GM21737 (cell line): Measurements from ENCODE around the gene MRC1.
"Not testable (repeated sequence)": the region's sequence is repeated elsewhere in the genome, so short reads cannot be mapped to it uniquely, and the experiment has no call there.

Experiments used
- ATAC-seq: cut with Tn5 transposase; IDR thresholded peaks from one replicate; pipeline ENCODE4 v1.9.1; 2021; ENCODE audit warnings: mild to moderate bottlenecking, moderate library complexity; ENCODE audit not compliant: unreplicated experiment

The MRC1 gene

DNA sequence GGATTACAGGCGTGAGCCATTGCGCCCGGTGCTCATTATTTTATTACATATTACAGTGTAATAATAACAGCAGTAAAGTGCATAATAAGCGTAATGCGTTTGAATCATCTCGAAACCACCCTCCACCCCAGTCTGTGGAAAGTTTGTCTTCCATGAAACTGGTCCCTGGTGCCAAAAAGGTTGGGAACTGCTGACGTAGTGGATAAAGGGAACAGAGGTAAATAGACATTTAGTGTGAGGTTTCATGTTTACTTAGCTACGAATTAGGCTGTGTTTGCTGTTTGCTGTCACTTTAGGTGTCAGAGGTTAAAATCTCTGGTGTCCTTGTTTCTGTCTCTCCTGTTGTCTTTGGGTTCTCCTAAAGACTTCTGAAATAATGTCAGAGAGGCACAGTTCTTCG, 82.3 kb downstream of the MRC1 start:
- no peak for ATAC-seq

DNA sequence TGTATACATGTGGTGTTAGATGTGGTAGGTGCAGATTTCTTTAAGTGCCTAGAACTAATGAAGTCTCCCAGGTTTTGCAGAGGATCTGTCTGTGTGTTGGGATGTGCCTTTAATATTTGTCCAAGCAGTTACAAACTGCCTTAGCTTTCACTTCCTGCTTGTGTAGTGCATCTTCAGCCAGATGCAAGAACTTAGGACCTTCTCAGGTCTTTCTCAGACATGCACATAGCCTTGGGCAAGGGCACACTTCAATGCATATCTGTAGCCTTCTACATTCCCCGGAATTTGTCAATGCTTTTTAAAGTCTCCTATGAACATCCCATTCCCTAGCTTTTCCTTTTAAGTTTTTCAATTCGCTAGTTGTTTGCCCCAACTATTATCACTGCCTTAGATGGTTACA, 95.4 kb downstream of the MRC1 start:
- no peak for ATAC-seq

DNA sequence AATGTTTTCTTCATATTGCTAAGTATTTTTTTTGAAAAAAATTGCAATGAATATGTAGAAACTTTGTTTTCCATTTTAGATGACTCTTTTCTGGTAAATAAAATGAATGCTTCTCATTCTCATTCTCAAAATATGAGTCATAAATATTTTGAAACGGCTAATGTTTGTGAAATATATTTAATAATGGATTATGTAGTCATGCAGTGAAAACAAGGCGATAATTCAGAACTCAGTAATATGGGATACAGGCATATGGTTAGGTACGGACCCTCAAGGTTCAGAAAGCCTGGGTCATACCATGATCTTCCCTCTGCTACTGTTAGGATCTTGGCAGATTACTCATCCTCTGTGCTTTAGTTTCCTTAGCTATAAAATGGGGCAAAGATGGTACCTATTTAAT, 96.3 kb downstream of the MRC1 start:
- no peak for ATAC-seq

DNA sequence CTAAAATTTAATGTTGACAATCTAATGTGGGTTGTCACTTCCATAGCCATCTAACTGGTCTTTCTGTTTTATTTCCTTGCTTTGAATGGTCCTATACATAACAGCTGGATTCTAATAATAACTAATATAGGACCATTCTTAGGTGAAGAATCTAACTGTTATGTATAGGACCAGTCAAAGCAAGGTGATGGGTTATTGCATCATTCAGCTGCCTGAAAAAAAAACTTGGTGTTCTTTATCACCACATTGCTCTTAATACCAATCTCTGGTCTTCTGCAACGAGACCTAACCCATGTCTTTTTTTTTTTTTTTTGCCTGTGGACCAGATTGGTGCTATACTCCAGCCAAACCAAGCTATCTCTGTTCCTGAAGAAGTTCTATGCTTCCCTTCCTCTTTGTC, 96.9 kb downstream of the MRC1 start:
- no peak for ATAC-seq

DNA sequence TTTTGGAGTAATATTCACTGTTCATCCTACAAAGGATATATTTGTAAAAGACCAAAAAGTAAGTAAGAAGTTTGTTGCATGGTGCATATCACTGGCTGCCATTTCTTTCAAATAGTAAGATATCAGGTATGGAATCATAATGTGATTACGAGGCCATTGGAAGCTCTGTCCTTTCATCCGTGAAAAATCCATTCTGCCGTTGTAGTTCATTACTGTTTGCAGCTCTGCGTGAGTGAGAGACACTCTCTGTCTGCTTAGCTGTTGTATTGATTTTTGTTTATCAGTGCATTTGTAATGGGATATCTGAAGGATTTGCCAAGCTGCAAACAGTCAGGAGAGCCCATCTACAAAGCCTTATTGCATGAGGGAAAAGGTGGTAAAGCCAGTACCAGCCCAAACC, 98.5 kb downstream of the MRC1 start:
- no peak for ATAC-seq

DNA sequence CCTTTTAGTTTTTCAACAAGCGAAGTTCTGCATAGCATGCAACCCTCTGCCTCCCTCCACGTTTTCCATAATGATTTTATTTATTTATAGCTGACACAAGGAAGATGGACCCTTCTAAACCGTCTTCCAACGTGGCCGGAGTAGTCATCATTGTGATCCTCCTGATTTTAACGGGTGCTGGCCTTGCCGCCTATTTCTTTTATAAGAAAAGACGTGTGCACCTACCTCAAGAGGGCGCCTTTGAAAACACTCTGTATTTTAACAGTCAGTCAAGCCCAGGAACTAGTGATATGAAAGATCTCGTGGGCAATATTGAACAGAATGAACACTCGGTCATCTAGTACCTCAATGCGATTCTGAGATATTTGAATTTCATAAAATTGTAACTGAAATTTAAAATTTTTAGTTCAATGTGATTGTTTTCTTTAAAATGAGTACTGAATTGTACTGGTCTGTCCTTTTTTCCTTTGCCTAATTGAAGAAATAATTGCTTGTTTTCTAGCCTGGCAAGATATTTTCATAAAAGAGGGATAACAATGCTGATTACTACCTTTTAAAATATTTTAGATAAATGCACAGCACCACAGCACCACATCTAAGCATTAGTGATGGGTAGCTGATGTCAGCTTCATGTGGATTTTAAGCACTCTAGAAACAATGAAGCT, 101.1 kb downstream of the MRC1 start:
- ATAC-seq: no peak

DNA sequence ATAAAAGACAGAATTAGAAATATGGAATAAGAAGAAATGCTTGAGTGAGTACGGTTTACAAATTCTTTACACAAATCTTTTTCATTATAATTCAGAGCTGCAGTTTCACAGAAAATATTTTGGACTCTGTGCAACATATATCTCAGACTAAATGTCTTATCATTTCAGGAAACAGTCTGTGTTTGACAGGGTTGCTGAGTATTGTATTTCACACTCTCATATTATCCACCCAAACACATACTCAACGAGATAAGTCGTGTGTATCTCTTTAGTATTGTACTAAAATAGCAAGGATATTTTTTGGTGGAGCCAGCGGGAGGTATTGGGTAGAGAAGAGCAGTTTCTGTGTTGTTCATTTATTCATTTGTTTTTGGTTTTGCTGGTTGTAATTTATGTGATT, 103.6 kb downstream of the MRC1 start:
- no peak for ATAC-seq

DNA sequence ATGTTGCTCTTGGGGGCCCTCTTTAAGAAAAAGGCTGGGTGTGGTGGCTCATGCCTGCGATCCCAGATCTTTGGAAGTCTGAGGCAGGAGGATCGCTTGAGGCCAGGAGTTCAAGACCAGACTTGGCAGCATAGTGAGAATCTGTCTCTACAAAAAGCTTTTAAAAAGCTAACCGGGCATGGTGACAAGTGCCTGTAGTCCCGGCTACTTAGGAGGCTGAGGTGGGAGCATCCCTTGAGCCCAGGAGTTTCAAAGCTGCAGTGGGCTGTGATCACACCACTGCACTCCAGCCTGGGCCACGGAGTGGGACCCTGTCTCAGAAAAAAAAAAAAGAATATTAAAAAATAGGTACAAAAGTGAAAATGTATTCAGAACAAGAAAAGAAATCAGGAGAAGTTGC, 104.5 kb downstream of the MRC1 start:
- no peak for ATAC-seq

DNA sequence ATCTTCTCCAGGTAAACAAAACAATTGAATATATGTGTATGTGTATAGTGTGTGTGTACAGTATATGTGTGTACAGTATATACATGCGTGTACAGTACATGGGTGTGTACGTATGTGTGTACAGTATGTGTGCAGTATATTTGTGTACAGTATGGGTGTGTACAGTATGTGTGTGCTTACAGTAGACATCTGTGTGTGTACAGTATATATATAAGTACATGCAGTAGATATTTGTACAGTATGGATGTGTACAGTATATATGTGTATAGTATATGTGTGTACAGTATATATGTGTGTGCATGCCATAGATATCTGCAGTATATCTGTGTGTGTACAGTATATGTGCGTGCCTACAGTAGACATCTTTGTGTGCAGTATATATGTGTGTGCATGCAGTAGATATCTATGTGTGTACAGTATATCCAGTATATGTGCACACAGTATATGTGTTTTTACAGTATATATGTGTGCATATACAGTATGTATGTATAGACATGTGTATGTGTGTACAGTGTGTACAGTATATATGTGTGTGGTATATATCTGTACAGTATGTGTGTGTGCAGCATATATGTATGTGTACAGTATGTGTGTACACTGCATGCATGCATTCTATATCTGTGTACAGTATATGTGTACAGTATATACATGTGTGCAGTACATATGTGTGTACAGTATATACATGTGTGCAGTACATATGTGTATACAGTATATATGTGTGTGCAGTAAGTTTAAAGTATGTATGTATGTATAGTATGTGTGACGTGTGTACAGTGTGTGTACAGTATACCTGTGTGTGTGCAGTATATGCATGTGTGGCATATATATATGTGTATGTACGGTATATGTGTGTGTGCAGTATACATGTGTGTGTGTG, 105.3 kb downstream of the MRC1 start:
- no peak for ATAC-seq

DNA sequence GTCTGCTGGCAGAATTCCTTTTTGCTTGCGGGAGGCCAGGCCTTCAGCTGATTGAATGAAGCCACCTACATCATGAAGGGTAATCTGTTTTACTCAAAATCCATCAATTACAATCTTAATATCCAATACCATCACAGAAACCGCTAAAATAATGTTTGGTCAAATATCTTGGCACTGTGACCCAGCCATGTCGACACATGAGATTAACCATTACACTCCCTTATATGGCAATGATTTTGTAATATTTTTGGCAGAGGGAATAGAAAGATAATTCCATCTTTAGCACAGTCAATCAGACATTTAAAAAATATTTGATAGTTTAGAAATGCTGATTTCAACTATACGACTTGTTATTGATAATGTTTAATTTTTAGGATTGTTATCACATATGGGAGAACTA, 106.0 kb downstream of the MRC1 start:
- no peak for ATAC-seq

DNA sequence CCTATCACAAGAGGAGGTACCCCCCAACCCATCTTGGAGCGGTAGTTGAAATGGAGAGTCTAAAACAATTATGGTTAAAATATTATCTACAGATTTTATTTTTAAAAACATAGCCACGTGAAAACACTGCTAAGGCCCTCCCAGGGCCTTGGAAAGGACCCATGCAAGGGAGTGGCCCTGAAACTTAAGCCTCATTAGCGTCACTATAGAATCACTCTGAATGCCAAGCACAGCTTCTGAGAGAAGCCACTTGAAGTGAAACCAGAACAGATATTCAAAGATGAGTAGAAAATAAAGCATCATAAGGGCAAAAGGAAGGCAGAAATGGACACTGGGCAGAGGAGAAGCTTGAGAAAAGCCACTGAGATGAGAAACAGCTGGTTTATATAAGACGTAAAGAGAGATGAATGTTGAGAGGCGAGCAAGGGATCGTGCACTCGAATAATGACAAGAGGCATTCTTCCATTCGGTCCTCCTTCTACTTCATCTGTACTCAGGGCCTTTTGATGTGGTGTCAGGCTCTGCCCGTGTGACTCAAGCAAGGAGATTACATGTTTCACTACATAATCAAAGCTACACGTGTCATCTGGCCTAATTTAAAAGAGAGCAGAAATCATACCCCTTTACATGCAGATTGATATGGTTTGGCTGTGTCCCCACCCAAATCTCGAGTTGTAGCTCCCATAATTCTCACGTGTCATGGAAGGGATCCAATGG, 109.2 kb downstream of the MRC1 start:
- no peak for ATAC-seq

DNA sequence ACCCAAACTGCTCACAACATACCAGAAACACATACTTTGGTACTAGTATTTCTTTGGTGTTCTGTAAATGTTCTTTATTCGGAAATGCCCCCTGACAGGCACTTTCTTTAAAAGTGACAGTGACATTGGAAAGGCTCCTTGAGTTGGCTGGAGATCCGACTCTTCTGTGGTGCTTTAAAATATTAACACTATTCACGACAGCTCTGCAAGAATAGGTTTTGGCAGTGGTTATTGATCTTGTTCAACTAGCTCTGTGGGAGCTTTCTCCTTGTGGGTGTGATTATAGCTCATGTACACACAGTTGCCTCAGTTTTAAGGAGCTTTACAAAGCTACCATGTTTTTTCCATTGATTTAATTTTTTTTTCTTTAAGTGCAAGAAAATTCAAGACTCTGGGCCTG, 112.2 kb downstream of the MRC1 start:
- ATAC-seq: no peak

DNA sequence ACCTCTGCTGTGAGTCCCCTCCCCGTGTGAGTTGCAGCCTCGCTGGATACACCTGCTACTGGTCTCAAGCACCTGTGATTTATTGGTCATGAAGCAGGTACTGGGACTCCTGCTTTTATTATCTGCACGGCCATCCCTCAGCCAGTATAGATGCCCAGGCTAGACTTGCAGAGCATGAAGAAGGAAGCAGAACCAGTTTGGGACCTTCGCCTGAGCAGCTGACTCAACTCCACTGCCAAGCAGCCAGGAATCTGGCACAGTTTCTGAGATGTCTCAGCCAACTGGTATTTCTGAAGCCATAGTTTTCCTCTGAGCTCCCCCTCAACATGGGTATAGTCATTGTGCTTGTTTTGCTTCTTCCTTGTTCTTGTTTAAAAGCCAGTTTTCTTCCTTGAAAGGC, 114.6 kb downstream of the MRC1 start:
- no peak for ATAC-seq

DNA sequence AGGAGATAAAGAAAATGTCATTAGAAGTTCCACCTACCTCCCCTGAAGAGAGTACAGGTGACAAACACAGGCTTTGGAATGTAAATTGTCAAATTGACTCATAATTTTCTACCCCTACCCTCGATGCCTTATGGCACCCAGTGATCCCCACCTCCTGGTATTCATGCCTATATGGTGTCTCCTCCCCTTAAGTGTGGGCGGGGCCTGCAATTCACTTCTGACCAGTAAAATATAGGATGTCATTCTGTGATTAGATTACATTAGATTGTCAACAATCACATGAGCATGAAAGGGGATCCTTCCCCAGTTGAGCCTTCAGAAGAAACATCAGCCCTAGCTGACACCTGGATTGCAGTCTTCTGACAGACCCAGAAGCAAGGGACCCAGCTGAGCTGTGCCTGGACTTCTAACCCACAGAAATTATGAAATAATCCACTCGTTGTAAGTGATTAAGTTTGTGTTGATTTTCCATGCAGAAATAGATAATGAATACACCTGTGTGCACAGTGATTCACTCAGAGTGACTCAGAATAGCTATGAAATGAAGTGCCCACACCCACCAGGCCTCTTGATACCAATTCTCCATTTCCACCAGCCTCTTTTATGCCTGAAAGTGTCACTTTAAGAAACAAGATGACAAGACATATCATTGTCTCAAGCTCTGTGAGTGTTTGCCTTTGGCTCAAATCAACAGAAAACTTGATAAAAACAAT, 134.0 kb downstream of the MRC1 start:
- no peak for ATAC-seq

DNA sequence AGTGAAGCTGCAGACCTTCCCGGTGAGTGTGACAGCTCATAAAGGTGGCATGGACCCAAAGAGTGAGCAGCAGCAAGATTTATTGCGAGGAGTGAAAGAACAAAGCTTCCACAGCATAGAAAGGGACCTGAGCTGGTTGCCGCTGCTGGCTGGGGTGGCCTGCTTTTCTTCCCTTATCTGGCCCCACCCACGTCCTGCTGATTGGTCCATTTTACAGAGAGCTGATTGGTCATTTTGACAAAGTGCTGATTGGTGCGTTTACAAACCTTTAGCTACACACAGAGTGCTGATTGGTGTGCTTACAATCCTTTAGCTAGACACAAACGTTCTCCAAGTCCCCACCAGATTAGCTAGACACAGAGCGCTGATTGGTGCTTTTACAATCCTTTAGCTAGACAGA, 141.1 kb downstream of the MRC1 start:
- ATAC-seq: not testable (repeated sequence)

DNA sequence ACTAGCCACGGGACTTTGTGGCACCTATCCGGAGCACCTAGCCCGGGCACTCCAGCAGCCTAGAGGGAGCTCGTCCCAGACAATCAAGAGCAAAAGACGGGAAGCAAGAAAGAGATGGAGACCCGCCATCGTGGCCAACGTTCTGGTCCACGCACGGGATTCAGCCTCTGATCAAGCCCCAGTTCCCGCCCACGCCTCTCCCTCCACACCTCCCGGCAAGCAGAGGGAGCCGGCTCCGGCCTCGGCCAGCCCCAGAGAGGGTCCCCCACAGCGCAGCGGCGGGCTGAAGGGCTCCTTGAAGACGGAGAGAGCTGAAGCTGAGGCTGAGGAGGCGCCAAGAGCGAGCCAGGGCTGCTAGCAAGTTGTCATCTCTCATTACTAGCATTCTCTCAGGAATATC, 141.6 kb downstream of the MRC1 start:
- no peak for ATAC-seq

DNA sequence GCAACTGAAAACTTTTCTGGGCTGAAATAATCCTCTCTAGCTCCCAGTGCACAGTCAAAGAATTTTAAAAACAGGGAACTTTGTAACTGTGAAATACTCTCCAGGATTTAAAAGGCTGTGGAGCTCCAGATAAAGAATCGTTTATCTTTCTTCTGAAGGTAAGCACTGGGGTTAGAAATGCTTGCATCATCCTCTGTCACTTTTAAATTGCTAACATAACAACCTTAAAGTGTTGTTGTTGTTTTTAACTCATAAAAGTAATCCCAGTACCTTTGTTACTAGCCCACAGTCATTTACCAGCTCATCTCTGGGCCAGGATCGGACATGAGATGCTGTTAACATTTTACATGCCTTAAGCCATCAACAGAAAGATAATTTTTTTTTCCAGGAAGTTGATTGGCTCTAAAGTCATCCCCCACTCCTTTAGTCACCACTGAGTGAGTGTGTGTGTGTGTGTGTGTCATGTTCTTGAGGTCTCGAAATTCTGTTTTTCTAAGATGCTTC, 142.8 kb downstream of the MRC1 start, which contains the start of gene SLC39A12:
SLC39A12 (plus strand) TSS at position 51 of the 504 bp plus-strand sequence. CDS start 1,359 bp downstream, outside the sequence.
- ATAC-seq: no peak

DNA sequence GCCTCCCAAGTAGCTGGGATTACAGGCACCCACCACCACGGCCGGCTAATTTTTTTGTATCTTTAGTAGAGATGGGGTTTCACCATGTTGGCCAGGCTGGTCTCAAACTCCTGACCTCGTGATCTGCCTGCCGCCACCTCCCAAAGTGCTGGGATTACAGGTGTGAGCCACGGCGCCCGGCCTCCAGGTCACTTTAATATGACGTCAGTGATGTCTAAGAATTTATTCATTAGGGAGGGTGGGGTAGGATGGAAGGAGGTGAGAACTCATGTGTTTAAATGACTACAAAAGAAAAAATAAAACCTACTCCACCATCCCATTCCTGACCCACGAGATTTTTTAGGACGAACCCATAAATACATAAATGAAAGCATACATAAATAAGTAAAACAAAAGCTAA, 145.2 kb downstream of the MRC1 start:
- not testable (repeated sequence) for ATAC-seq

DNA sequence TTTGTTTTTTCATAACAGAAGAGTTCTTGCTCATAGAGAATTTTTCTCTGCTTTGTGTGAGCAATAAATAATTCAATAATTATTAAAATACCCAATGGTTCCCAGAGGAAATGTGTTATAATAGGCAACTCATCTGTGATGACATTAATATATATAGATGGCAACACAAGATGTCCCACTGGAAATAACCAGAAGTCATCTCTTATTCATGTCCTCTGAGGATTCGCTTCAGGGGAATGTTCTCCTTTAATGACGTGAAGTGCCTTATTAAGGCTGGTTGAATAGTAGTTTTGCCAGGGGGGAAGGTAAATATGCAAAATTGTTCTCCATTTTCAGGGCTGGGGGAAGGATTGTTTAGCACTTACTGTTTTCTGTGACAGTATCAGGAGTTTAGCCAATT, 145.7 kb downstream of the MRC1 start:
- ATAC-seq: no peak

DNA sequence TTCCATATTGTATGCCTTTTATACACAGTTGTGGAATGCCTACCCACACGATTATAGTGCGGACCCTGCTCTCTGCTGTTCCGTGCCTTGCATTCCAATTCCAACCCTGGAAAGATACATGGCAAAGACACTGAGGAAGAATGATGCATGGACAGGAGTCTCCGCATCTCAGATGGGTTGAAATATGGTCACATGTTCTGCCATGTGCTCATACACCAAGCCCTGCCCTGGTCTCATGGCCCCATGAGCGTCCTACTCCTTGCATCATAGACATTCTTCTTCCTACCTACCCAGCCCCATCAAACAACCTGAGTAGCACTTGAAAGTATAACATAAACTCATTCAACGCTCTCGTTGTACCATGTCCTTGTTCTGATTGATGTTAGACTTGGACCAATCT, 148.9 kb downstream of the MRC1 start:
- no peak for ATAC-seq

DNA sequence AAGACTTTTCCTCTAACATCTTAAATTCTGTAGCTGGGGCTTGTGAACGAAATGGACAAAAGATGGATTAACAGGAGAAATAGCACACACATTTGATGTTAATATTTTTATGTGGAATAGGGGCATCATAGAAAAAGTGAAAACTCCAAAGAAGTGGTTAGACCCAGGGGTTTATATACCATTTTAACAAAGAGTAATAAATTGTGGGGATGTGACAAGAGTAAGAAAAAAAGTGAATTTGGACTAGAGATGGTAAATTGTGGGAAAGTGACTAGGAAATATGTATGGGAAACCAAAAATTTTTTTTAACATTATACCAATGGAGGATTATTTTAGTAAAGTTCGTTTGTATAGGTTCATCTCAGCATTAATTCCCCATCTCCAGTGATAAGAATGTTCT, 150.7 kb downstream of the MRC1 start:
- no peak for ATAC-seq
